Ascending aorta (tissue), 2 donors: ENCODE data around the gene VTN. TPM values are rescaled to one million over a fixed set of nuclear protein-coding genes. Genes with fewer than 3 reads are reported as not detected.

Source experiments
- DNase-seq, 2 donors: peaks; one replicate each; pipeline ENCODE4 v3.0.0-alpha.2; 2019; ENCODE audit warnings: low spot score in 2 of 2
- H3K27ac ChIP-seq, 2 donors: fragments of 200-600 bp; sonication (generic); one replicate each; pipeline ENCODE4 v1.5.1; 2016 to 2017; ENCODE audit warnings: mild to moderate bottlenecking in 1 of 2
- H3K27me3 ChIP-seq: fragments of 200-600 bp; sonication (generic); one replicate; pipeline ENCODE4 v1.5.1; 2017
- H3K36me3 ChIP-seq, 2 donors: fragments of 200-600 bp; sonication (generic); one replicate each; pipeline ENCODE4 v1.5.1; 2016
- H3K4me1 ChIP-seq, 2 donors: fragments of 200-600 bp; sonication (generic); one replicate each; pipeline ENCODE4 v1.5.1; 2016 to 2017; ENCODE audit warnings: mild to moderate bottlenecking in 1 of 2
- H3K4me3 ChIP-seq, 2 donors: fragments of 200-600 bp; sonication (generic); one replicate each; pipeline ENCODE4 v1.5.1; 2016 to 2017; ENCODE audit warnings: mild to moderate bottlenecking in 1 of 2
- H3K9me3 ChIP-seq, 2 donors: fragments of 200-600 bp; sonication (generic); one replicate each; pipeline ENCODE4 v1.5.1; 2016
- intact Hi-C: fragments of 100-400 bp; cut with DNase I; formaldehyde crosslinking; loops from one replicate; pipeline ENCODE4 v1.15.1; 2023
- total RNA-seq: library from RNA; depleted of rRNA; stranded (reverse); fragments of >200 nt; gene quantifications from one replicate; pipeline ENCODE4 v1.1.0, GENCODE V29; 2016
- TF ChIP-seq, protein P1 (sequence below), 3 experiments: fragments of 200-600 bp in 2 of 3; fragments of 450-650 bp in 1 of 3; sonication (generic) in 2 of 3; IDR thresholded peaks; one replicate each; pipeline ENCODE4 v1.5.1; 2016 to 2019; ENCODE audit warnings: antibody characterized with exemption in 3 of 3, mild to moderate bottlenecking in 1 of 3, moderate library complexity in 1 of 3

Gene VTN
- total RNA-seq, 1 donor from 2014 or later, result 7.5 TPM

DNA sequence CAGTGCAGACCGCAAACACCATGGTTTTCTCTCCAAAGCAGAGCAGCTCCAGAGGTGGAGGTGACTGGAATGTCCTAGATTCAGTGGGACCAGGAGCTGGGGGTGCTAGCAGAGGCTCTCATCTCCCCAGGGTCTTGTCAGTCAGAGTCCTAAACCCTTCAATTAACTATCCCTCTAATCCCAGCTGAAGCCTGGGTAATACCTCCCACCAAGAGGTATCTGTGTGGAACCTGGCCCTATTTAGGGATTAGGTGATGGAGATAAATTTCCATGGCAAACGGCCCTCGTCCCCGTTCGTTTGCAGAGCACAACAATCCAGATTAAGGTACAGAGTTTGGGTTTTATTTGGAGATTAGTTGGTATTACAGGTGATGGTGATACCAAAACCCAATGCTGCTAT is 6.9 kb downstream of the VTN start:
- no peak for DNase-seq
- peaks cover 0 to 5% of the 10 kb centered on the region in 2 donors for H3K4me1 ChIP-seq
- TF ChIP-seq, protein P1, sequence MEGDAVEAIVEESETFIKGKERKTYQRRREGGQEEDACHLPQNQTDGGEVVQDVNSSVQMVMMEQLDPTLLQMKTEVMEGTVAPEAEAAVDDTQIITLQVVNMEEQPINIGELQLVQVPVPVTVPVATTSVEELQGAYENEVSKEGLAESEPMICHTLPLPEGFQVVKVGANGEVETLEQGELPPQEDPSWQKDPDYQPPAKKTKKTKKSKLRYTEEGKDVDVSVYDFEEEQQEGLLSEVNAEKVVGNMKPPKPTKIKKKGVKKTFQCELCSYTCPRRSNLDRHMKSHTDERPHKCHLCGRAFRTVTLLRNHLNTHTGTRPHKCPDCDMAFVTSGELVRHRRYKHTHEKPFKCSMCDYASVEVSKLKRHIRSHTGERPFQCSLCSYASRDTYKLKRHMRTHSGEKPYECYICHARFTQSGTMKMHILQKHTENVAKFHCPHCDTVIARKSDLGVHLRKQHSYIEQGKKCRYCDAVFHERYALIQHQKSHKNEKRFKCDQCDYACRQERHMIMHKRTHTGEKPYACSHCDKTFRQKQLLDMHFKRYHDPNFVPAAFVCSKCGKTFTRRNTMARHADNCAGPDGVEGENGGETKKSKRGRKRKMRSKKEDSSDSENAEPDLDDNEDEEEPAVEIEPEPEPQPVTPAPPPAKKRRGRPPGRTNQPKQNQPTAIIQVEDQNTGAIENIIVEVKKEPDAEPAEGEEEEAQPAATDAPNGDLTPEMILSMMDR (IDR thresholded peaks at IDR 0.05), result no peak
- no peak overlapping the region for H3K4me3 ChIP-seq
- H3K27me3 ChIP-seq, result no peaks in the 10 kb centered on the region
- no peak overlapping the region for H3K27ac ChIP-seq
- intact Hi-C loops, result no loop called here
- peaks cover 43 to 56% of the 10 kb centered on the region in 2 donors for H3K36me3 ChIP-seq
- H3K9me3 ChIP-seq, result no peaks in the 10 kb centered on the region

GRCh38 chr17:28357901-28358197 is 12.3 kb downstream of the VTN start:
- peak overlapping the region; percentile 93 to 99 for H3K4me3 ChIP-seq
- no peak for DNase-seq
- H3K27me3 ChIP-seq, result no peaks in the 10 kb centered on the region
- peaks cover 49 to 64% of the 10 kb centered on the region in 2 donors for H3K36me3 ChIP-seq
- intact Hi-C loops, result loop anchor here (1.0 to 5.0 kb wide), 3 partner anchors 23 to 316 kb away; partner anchors contain the start of genes IFT20, NLK, TMEM97 and TNFAIP1
- H3K4me1 ChIP-seq, result peaks cover 3 to 17% of the 10 kb centered on the region in 2 donors
- TF ChIP-seq, protein P1 (IDR thresholded peaks at IDR 0.05), result no peak
- peak overlapping the region; percentile 92 to 95 for H3K27ac ChIP-seq
- H3K9me3 ChIP-seq, result no peaks in the 10 kb centered on the region

GRCh38 chr17:28357061-28357900 is 12.8 kb downstream of the VTN start, which contains the start of gene POLDIP2:
Gene POLDIP2, minus strand, starts transcription at chr17:28357527. Its CDS starts 79 bp downstream, at chr17:28357448.
- Histone ChIP-seq H3K4me3 (peak within 1 kb of the TSS; percentile 93 to 99), H3K4me1 (peaks cover 3 to 17% of the 10 kb centered on the region in 2 donors), H3K27me3 (no peaks in the 10 kb centered on the region), H3K27ac (peak within 1 kb of the TSS; percentile 92 to 95), H3K9me3 (no peaks in the 10 kb centered on the region), H3K36me3 (peaks cover 47 to 64% of the 10 kb centered on the region in 2 donors)
- peak; percentile 75 to 97 for DNase-seq
- intact Hi-C loops, result loop anchor here (1.0 to 5.0 kb wide), 3 partner anchors 22 to 315 kb away; partner anchors contain the start of genes IFT20, NLK, TMEM97 and TNFAIP1
- TF ChIP-seq, protein P1 (IDR thresholded peaks at IDR 0.05), result peak in 1 of 3 experiments; percentile 14

DNA sequence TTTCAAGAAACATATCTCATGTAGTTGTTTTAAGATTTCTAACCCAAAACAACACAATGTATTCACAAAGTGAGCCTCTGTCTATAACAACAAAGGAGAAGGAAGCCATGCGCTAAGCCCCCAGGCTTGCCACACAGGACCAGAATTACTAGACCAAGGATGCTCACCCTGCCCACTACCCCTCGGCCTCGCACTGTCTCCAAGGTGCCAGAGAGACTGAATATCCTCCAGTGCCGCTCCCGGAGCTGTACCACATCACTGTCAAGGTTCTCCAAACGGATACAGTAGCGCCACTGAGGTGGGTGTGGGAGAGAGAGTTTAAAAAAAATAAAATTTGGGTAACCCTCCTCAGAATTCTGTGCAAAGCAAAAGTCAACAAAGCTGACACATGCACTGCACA is 19.8 kb downstream of the VTN start:
- H3K36me3 ChIP-seq, result peaks cover 47 to 81% of the 10 kb centered on the region in 2 donors
- intact Hi-C loops, result no loop called here
- H3K4me1 ChIP-seq, result peaks cover 12 to 36% of the 10 kb centered on the region in 2 donors
- H3K27me3 ChIP-seq, result no peaks in the 10 kb centered on the region
- no peaks in the 10 kb centered on the region for H3K9me3 ChIP-seq
- H3K4me3 ChIP-seq, result no peak overlapping the region
- no peak for DNase-seq
- no peak overlapping the region for H3K27ac ChIP-seq
- TF ChIP-seq, protein P1 (IDR thresholded peaks at IDR 0.05), result no peak

- Histone ChIP-seq H3K27me3 (no peaks in the 10 kb centered on the region), H3K4me1 (peaks cover 16 to 43% of the 10 kb centered on the region in 2 donors), H3K27ac (no peak overlapping the region), H3K9me3 (no peaks in the 10 kb centered on the region), H3K4me3 (no peak overlapping the region), H3K36me3 (peaks cover 47 to 81% of the 10 kb centered on the region in 2 donors)
- TF ChIP-seq, protein P1 (IDR thresholded peaks at IDR 0.05), result no peak
- intact Hi-C loops, result no loop called here
- DNase-seq, result no peak
Observed at GRCh38 chr17:28348979-28349378, 21.1 kb downstream of the VTN start.
